ENCODE measurements around the gene CPNE7.

CPNE7 gene

DNA sequence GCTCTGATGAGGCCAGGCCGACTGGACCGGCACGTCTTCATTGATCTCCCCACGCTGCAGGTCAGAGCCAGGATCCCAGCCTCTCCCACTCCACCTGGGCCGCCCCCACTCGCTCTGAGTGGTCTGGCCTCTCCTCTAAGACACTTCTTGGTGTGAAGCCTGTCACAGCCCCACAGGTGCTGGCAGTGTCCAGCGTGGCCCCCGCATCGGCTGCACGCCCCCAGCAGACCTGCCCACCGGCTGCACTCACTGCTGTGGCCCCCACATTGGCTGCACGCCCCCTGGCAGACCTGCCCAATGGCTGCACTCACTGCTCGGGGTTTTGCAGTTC lies 30.9 kb upstream of the CPNE7 start:
- Histone ChIP-seq H3K27ac (ENCODE audit: extremely low read depth, low read depth, low read length) (no peak overlapping the region), H3K9me3 (ENCODE audit: control insufficient read depth, insufficient read depth, low read depth, low read length) (no peaks in the 10 kb centered on the region), H3K4me3 (ENCODE audit: low read depth, low read length) (no peak overlapping the region), H3K4me1 (ENCODE audit: control insufficient read depth, insufficient read depth, low read length) (no peaks in the 10 kb centered on the region), H3K36me3 (ENCODE audit: control insufficient read depth in 2 of 2, insufficient read depth in 1 of 2, low read length in 2 of 2) (peaks cover 7 to 89% of the 10 kb centered on the region in 2 experiments; a peak in 2 of 3 replicates)
- POLR2A ChIA-PET = no interaction called here
- TF ChIP-seq ZNF324 (tag by site-specific recombination; IDR thresholded peaks at IDR 0.05) = no peak
- no peak for TF ChIP-seq ZNF223 (tag by site-specific recombination; IDR thresholded peaks at IDR 0.05)
- TF ChIP-seq ZNF311 (tag by site-specific recombination; IDR thresholded peaks at IDR 0.05; ENCODE audit: borderline replicate concordance) = no peak
- TF ChIP-seq YY2 (tag by site-specific recombination; IDR thresholded peaks at IDR 0.05) = no peak
- TF ChIP-seq ZNF138 (tag by site-specific recombination; IDR thresholded peaks at IDR 0.05; ENCODE audit: borderline replicate concordance) = no peak
- no peak for TF ChIP-seq ZNF175 (tag by site-specific recombination; IDR thresholded peaks at IDR 0.05)
- TF ChIP-seq, protein P1, sequence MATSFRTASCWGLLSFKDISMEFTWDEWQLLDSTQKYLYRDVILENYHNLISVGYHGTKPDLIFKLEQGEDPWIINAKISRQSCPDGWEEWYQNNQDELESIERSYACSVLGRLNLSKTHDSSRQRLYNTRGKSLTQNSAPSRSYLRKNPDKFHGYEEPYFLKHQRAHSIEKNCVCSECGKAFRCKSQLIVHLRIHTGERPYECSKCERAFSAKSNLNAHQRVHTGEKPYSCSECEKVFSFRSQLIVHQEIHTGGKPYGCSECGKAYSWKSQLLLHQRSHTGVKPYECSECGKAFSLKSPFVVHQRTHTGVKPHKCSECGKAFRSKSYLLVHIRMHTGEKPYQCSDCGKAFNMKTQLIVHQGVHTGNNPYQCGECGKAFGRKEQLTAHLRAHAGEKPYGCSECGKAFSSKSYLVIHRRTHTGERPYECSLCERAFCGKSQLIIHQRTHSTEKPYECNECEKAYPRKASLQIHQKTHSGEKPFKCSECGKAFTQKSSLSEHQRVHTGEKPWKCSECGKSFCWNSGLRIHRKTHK (tag by site-specific recombination; IDR thresholded peaks at IDR 0.05) = no peak
- TF ChIP-seq ZNF132 (tag by site-specific recombination; IDR thresholded peaks at IDR 0.05; ENCODE audit: borderline replicate concordance) = no peak
- TF ChIP-seq PRDM1 (tag by site-specific recombination; IDR thresholded peaks at IDR 0.05) = no peak
- TF ChIP-seq MYNN (tag by site-specific recombination; IDR thresholded peaks at IDR 0.05; ENCODE audit: borderline replicate concordance) = no peak
- TF ChIP-seq, protein P2, sequence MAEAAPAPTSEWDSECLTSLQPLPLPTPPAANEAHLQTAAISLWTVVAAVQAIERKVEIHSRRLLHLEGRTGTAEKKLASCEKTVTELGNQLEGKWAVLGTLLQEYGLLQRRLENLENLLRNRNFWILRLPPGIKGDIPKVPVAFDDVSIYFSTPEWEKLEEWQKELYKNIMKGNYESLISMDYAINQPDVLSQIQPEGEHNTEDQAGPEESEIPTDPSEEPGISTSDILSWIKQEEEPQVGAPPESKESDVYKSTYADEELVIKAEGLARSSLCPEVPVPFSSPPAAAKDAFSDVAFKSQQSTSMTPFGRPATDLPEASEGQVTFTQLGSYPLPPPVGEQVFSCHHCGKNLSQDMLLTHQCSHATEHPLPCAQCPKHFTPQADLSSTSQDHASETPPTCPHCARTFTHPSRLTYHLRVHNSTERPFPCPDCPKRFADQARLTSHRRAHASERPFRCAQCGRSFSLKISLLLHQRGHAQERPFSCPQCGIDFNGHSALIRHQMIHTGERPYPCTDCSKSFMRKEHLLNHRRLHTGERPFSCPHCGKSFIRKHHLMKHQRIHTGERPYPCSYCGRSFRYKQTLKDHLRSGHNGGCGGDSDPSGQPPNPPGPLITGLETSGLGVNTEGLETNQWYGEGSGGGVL (tag by site-specific recombination; IDR thresholded peaks at IDR 0.05) = no peak
- CTCF ChIA-PET = no interaction called here

DNA sequence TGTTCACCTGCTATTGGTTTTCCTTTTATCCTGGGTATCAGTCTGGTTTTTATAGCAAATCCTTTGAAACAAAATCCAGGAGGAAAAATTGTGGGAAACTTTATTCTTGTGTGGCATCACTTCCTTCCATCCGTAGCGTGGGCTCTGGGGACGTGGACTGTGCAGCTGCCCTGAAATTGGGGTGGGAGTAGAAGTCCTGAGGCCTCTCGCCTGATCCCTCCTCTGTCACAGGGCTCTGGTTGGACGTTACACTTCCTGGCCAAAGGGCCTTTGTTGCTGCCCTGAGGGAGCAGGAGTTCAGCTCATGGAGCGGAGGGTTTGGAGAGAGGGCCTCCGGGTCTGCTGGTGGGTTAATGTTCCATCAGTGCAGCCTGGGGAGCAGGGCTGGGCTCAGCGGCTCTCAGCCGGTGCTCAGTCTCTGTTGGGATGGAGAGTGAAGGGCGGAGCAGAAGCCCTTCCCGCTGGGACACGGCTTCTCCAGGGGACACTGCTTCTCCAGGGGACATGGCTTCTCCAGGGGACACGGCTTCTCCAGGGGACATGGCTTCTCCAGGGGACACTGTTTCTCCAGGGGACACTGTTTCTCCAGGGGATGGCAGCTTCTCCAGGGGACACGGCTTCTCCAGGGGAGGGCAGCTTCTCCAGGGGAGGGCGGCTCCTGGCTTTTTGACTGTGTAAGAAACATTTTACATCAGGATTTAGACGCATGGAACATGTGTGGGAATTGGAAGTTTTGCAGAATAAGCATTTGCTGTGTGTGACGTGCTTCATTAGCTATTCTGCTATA lies 30.3 kb upstream of the CPNE7 start:
- POLR2A ChIA-PET = no interaction called here
- no peaks in the 10 kb centered on the region for H3K4me1 ChIP-seq (ENCODE audit: control insufficient read depth, insufficient read depth, low read length)
- TF ChIP-seq, protein P3, sequence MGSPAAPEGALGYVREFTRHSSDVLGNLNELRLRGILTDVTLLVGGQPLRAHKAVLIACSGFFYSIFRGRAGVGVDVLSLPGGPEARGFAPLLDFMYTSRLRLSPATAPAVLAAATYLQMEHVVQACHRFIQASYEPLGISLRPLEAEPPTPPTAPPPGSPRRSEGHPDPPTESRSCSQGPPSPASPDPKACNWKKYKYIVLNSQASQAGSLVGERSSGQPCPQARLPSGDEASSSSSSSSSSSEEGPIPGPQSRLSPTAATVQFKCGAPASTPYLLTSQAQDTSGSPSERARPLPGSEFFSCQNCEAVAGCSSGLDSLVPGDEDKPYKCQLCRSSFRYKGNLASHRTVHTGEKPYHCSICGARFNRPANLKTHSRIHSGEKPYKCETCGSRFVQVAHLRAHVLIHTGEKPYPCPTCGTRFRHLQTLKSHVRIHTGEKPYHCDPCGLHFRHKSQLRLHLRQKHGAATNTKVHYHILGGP (tag by site-specific recombination; IDR thresholded peaks at IDR 0.05) = no peak
- no peak for TF ChIP-seq ZNF221 (tag by site-specific recombination; IDR thresholded peaks at IDR 0.05; ENCODE audit: borderline replicate concordance)
- TF ChIP-seq ZNF394 (tag by site-specific recombination; IDR thresholded peaks at IDR 0.05; ENCODE audit: borderline replicate concordance) = peak; percentile 89
- CTCF ChIA-PET = interaction anchor here (1.0 kb wide), 1 partner anchor 12 kb away, joined by 3 read pairs; no protein-coding TSS in a partner anchor
- H3K27ac ChIP-seq (ENCODE audit: extremely low read depth, low read depth, low read length) = no peak overlapping the region
- no peak overlapping the region for H3K4me3 ChIP-seq (ENCODE audit: low read depth, low read length)
- H3K9me3 ChIP-seq (ENCODE audit: control insufficient read depth, insufficient read depth, low read depth, low read length) = no peaks in the 10 kb centered on the region
- peaks cover 7 to 88% of the 10 kb centered on the region in 2 experiments; a peak in 2 of 3 replicates for H3K36me3 ChIP-seq (ENCODE audit: control insufficient read depth in 2 of 2, insufficient read depth in 1 of 2, low read length in 2 of 2)

DNA sequence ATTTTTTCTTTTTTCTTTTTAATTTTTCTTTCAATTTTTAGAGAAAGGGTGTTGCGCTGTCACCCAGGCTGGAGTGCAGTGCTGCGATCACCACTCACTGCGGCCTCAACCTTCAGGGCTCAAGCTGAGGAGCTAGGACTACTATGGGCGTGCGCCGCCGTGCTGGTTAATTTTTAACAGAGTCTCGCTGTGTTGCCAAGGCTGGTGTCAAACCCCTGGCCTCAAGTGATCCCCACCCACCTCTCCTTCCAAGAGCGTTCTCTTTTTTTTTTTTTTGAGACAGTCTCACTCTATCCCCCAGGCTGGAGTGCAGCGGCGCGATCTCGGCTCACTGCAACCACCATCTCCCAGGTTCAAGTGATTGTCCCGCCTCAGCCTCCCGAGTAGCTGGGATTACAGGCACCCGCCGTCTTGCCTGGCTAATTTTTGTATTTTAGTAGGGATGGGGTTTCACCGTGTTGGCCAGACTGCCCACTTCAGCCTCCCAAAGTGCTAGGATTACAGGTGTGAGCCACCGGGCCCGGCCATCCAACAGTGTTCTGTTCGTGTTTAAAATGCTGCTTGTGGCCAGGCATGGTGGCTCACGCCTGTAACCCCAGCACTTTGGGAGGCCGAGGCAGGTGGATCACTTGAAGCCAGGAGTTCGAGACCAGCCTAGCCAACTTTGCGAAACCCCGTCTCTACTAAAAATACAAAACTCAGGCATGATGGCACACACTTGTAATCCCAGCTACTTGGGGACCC lies 29.6 kb upstream of the CPNE7 start:
- ChIA-PET CTCF (interaction anchor here (1.0 kb wide), 1 partner anchor 11 kb away, joined by 3 read pairs; no protein-coding TSS in a partner anchor), POLR2A (interaction anchor here (0.6 kb wide), 1 partner anchor 9 kb away, joined by 3 read pairs; no protein-coding TSS in a partner anchor)
- H3K9me3 ChIP-seq (ENCODE audit: control insufficient read depth, insufficient read depth, low read depth, low read length) = no peaks in the 10 kb centered on the region
- TF ChIP-seq ZBTB48 (tag by site-specific recombination; IDR thresholded peaks at IDR 0.05) (no peak), ZNF701 (tag by site-specific recombination; IDR thresholded peaks at IDR 0.05) (no peak), ZNF785 (tag by site-specific recombination; IDR thresholded peaks at IDR 0.05) (no peak)
- H3K4me1 ChIP-seq (ENCODE audit: control insufficient read depth, insufficient read depth, low read length) = no peaks in the 10 kb centered on the region
- H3K36me3 ChIP-seq (ENCODE audit: control insufficient read depth in 2 of 2, insufficient read depth in 1 of 2, low read length in 2 of 2) = peaks cover 7 to 89% of the 10 kb centered on the region in 2 experiments; a peak in 2 of 3 replicates
- no peak overlapping the region for H3K4me3 ChIP-seq (ENCODE audit: low read depth, low read length)
- H3K27ac ChIP-seq (ENCODE audit: extremely low read depth, low read depth, low read length) = no peak overlapping the region

All from HEK293 (cell line).